Retinal pigment epithelial cell (primary cell): ENCODE results near the gene STS.

Experiments
- DNase-seq: peaks from one replicate; pipeline ENCODE4 v3.0.0-alpha.2; 2010; ENCODE audit warnings: low read depth
- H3K4me3 ChIP-seq: 2 replicates; pipeline ENCODE4 v1.5.1; 2011; ENCODE audit warnings: mild to moderate bottlenecking, low read length, control low read depth, moderate library complexity
- TF ChIP-seq, protein P1 (sequence below): conservative IDR thresholded peaks from 2 replicates; pipeline ENCODE4 v1.5.1; 2011; ENCODE audit warnings: low read depth, low read length, control low read depth, inconsistent platforms

STS gene

DNA sequence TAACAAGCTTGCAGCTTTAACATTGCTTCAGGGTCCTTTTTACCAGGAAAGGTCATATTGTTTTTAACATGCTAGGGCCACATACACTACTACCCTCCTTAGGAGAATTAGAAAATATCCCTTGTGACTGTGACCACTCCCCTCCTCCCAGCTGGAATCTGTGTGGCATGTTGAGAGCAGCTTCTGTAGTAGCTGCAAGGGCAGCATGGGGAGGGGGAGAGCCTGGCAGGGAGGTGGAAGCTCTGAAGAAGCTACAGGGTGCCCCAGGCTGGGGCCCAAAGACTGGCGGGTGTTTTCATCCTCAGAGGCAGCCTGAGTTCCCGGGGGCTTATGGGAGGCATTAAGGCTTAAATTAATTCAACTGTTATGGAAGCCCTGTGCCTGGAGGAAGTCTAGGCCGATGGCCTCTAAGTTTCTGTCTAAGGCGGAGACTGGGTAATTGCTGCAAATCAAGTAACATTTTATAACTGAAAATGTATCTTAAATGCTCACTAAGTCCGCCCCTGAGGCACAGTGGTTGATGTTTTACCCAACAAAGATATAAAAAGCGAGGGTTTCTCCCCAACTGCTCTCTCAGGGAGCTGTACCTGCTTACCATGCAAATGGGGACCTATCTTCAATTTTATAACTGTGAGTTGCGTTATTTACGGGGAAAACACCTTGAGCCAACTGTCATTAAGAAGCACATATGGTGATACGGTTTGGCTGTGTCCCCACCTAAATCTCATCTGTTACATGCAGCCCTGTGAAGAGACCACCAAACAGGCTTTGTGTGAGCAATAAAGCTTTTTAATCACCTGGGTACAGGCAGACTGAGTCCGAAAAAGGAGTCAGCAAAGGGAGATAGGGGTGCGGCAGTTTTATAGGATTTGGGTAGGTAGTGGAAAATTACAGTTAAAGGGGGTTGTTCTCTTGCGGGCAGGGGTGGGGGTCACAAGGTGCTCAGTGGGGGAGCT, 37.4 kb upstream of the STS start:
- TF ChIP-seq, protein P1, sequence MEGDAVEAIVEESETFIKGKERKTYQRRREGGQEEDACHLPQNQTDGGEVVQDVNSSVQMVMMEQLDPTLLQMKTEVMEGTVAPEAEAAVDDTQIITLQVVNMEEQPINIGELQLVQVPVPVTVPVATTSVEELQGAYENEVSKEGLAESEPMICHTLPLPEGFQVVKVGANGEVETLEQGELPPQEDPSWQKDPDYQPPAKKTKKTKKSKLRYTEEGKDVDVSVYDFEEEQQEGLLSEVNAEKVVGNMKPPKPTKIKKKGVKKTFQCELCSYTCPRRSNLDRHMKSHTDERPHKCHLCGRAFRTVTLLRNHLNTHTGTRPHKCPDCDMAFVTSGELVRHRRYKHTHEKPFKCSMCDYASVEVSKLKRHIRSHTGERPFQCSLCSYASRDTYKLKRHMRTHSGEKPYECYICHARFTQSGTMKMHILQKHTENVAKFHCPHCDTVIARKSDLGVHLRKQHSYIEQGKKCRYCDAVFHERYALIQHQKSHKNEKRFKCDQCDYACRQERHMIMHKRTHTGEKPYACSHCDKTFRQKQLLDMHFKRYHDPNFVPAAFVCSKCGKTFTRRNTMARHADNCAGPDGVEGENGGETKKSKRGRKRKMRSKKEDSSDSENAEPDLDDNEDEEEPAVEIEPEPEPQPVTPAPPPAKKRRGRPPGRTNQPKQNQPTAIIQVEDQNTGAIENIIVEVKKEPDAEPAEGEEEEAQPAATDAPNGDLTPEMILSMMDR = no peak
- no peak overlapping the region for H3K4me3 ChIP-seq
- no peak for DNase-seq

DNA sequence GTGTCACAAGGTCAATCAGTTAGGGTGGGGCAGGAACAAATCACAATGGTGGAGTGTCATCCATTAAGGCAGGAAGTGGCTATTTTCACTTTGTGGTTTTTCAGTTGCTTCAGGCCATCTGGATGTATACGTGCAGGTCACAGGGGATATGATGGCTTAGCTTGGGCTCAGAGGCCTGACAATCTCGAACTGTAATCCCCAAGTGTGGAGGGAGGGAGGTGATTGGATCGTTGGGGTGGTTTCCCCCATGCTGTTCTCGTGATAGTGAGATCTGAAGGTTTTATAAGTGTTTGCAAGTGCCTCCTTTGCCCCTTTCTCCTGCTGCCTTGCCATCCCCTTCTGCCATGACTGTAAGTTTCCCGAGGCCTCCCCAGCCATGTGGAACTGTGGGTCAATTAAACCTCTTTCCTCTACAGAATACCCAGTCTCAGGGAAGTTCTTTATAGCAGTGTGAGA, 36.7 kb upstream of the STS start:
- no peak overlapping the region for H3K4me3 ChIP-seq
- DNase-seq = no peak
- TF ChIP-seq, protein P1 = no peak

DNA sequence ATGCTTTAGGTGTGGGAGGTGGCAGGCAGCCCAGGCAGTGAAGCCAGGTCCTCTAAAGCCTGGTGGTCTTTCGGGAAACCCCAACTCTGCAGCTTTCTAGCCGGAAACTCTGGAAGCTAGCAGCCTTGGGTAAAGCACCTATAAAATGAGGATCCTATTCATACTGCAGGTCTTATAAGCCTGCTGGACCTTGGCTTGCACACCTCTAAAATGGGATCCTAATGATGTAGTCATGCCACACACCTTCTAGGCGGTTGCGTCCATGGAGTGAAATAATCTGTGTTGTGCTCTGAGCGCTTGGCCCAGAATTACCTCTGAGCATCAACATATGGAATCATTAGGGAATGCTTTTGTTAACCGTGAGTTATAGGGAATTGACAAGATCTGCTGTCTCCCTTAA, 36.0 kb upstream of the STS start:
- no peak for DNase-seq
- H3K4me3 ChIP-seq = no peak overlapping the region
- TF ChIP-seq, protein P1 = no peak

DNA sequence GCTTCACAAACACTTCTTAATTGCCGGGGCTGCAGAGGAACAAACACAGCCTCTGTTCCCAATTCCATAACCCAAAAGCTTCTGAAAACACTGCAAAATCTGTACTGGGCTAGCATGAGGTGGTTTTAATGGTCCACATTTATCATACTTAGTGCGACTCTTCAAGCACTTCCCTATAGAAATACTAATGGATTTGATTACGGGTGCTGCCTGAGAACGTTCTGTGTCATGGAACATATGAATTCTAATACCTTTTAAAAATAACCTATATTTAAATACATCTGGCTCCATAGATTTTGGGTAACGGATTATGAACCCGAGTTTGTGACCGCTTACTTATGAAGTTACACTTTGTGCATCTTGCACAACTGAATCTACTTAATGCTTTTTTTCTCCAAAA, 35.4 kb upstream of the STS start:
- TF ChIP-seq, protein P1 = no peak

DNA sequence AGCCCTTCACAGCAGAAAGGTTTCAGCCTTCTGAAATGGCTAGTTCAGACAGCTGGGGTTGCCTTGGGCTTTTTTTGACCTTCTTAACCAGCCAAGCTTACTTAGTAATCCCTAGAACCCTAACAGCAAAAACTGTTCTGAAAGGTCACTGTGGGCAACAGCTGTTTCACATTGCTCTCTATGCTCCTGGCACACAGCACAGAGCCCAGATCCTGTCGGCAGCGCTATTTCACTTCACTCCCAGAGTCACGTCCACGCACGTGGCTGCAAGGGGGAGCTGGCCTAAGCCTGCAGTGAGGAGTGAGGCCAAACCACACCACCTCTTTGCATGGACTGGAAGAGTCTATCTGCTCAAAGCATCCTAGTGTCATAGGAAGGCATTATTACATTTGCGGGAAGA, 32.0 kb upstream of the STS start:
- no peak for DNase-seq
- TF ChIP-seq, protein P1 = no peak

More for the DNA sequence above, 35.4 kb upstream of the STS start:
- H3K4me3 ChIP-seq = no peak overlapping the region
- no peak for DNase-seq

DNA sequence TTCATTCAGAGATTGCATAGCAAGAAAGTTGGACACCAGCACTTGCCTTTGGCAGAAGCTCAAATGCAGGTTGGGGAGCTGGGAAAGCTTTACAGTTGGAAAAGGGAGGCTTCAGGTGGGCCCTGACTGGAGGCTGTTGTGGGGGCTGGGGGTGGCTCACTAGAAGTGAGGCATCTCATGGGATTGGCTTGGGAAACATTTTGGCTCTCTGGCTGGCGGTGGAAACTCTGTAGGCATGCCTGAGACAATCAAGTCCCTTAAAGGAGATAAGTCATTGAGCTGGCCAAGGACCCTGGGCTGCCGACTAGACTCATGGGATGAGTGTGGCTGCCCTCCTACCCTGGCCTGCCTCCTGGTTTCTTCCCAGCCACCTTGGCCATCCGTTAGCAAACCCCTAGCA, 31.4 kb upstream of the STS start:
- no peak overlapping the region for H3K4me3 ChIP-seq
- TF ChIP-seq, protein P1 = no peak
- DNase-seq = no peak

More for the DNA sequence above, 32.0 kb upstream of the STS start:
- H3K4me3 ChIP-seq = no peak overlapping the region

DNA sequence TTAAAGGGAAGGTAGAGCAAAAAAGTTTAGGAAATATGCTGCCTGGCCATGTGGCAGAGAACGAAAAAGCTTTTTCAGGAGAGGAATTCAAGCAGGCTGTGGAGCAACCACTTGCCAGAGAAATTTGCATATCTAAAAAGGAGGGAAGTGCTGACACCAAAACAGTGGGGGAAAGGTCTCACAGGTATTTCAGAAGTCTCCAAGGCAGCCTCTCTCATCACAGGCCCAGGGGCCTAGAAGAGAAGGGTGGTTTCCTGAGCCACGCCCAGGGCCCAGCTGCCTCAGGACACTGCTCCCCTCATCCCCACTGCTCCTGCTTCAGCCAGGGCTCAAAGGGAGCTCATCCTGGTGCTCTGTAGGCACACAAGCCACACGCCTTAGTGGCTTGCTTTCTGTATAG, 29.9 kb upstream of the STS start:
- TF ChIP-seq, protein P1 = no peak
- DNase-seq = no peak
- no peak overlapping the region for H3K4me3 ChIP-seq
